Glomerular endothelial cell (primary cell): ENCODE measurements around the gene VEZF1. TPM values are rescaled to one million over a fixed set of nuclear protein-coding genes. Genes with fewer than 3 reads are reported as not detected.
"Not testable (repeated sequence)": the region's sequence is repeated elsewhere in the genome, so short reads cannot be mapped to it uniquely, and the experiment has no call there.

ENCODE experiments used
- DNase-seq: peaks from one replicate; pipeline ENCODE4 v3.0.0-alpha.2; 2011; ENCODE audit warnings: low read depth, low spot score; ENCODE audit errors: extremely low read depth
- total RNA-seq: library from RNA; depleted of rRNA; stranded (reverse); fragments of >200 nt; gene quantifications from 2 replicates; pipeline ENCODE4 v1.2.3, GENCODE V29; 2015

Gene VEZF1
- total RNA-seq, 1 donor from 2014 or later: 56.5 TPM

DNA sequence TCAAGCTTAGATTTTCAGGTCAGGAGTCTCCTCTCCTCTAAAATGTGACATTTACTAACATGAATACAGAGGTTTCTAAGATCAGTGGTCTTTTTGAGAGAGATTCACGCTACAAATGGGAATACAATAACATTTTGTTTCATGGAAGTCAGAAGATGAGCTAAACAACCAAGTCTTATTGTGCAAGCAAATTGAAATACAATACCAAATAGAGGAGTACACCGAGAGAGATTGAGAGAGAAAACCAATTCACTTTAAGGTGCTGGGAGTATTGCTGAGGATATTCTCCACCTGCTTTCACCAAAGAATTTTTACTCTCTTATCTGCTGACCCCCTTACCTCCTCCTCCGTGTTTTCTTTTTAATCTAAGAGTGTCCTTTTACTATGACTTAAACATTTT is 11.5 kb downstream of the VEZF1 start:
- DNase-seq: no peak

DNA sequence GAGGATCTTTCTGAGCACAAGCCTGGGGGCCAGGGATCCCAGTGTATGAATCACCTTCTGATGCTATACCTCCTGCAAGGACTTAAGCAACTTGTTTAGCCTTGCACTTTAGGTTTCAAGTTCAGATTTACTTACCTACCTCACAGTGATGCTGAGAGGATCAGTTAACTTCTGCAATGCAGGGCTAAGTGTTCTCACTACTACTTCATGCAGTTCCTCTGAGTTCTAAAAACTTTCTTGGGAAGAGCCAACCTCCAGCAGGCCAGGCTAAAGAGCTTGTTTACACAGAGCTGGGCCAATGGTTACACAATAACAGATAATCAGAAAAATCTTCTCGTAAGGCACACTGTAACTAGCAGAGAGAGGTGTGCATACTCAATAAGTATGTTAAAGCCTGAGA is 13.0 kb downstream of the VEZF1 start:
- DNase-seq: no peak

DNA sequence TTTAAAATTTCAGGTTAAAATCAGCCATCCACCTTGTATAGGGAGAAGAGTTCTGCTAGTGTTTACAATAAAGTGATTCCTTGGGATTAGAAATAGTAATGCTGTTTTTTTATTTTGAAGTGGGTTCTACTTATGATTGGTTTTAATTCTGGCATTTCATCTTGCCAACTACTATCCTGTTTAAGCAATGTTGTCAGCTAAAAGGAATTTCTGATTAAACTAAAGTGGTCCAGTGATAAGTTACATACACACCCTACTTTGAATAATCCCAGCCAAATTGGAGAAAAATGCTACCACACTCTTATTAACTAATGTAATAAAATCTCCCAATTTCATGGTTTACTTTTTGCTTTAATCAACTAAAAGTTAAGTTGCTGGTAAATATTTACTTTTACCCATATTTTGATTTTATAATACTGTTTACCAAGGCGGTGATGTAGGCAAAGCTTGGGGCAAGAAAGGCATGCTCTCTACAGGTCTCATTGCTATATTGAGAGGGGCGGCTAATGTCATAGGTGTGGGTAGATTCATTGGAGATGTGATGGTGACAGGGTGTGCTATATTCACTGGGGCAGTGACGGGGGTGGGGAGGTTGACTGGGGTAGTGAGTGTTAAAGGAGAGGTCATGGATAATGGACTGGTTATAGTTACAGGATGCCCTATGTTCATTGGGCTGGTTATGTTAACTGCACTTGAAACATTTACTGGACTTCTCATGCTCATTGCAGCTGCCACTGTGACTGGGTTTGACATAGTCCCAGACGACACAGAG is 13.8 kb downstream of the VEZF1 start:
- not testable (repeated sequence) for DNase-seq

DNA sequence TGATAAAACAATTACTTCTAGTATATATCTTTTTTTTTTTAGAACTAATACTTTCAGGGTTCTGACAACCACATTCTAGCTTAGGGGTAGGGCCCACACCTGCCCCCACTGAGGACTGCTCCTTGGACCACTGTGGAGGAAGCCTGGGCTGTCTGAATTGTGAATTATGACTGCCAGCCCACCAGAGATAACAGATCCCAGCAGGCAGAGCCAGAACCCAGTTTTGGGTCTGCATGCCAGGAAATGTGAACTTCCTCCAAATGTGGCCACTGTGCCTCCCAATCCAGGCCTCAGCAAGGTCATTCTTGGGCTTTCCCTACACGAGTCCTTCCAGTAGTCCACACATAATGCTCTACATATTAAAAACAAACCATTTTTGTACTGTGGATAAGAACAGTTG is 15.9 kb downstream of the VEZF1 start:
- DNase-seq: no peak

DNA sequence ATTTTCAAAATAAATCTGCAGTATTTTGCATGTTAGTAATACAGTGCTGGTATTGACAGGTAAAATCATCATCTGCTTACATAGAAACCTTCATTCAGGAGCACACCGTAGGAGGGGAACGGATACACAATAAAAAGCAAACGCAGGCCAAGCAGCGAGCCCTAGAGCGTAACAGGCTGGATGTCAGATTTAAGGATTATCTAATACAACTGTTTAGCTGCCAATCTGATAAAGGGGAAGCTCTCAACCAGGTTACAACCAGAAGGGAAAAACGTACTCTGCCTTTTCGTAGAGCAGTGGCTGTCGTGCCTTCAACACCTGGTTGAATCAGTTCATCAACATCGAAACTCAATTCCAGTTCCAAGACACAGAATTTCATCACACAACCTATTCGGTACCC is 16.5 kb downstream of the VEZF1 start:
- no peak for DNase-seq

DNA sequence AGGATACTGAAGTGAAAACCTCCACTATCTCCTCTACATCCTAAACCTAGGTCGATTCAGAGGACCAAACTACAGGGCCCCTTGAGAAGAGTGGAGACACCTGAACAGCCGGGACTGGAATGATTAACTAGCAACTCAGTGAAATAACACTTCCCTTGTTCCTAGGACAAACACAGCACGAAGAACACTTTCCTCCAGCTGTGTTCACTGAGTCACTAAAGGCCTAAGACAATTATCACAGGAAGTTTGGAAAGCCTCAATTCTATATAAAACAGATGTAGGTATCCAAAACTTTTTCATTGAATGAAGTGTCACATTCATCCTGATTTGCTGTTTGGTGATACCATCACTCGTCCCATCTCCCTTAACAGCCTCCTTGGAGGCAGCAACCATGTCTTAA is 17.3 kb downstream of the VEZF1 start:
- DNase-seq: no peak

DNA sequence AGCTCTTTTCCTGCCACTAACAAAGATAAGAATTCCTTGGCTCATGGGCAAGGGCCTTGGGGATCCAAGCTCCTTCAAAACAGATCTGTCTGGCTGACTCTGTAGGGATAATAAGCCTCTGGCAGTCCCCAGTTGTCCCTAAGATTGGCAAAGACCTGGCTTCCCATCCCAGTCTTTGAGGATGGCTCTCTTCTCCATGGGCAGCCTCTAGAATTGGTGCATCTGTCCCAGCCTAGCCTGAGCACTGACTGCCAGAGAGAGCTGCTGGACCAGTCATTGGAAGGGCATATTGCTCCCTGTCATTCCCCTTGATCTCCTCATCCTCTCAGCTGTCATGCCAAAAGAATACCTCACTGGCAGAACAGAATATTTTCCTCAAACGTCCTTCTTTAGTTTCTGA is 19.6 kb downstream of the VEZF1 start:
- no peak for DNase-seq

DNA sequence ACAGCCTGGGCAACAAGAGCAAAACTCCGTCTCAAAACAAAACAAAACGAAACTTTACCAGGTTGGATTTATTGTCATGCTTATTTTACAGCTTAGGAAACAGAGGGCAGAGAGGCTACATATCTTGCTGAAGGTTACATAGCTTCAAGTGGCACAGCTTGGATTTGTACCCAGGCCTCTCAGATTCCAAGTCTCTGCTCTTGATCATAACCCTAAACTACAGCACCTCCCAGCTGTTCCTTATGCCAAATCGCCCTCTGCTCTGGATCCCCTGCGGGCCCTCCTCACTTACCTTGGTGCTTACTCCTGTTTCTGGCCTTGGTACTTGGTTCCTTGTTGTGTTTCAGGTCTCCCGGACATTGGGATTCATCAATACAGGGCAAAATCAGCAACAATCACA is 21.2 kb downstream of the VEZF1 start:
- no peak for DNase-seq

DNA sequence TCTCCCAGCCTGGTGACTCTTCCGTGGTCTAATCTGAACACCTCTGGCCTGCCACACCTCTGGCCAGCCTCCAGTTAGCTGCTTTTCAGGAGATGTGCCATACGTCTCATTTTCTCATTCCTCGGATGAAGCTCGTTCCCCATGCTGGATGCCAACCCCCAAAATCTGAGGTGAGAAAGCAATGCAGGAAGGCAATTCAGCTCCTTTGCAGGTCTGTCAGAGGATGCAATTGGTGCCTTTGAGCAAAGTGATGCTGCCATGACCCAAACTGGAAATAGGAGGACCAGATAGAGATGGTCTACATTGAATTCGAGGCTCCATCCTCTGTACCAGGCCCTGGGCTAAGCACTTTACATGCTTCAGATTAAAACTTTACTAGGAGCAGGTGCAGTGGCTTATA is 21.8 kb downstream of the VEZF1 start:
- no peak for DNase-seq

DNA sequence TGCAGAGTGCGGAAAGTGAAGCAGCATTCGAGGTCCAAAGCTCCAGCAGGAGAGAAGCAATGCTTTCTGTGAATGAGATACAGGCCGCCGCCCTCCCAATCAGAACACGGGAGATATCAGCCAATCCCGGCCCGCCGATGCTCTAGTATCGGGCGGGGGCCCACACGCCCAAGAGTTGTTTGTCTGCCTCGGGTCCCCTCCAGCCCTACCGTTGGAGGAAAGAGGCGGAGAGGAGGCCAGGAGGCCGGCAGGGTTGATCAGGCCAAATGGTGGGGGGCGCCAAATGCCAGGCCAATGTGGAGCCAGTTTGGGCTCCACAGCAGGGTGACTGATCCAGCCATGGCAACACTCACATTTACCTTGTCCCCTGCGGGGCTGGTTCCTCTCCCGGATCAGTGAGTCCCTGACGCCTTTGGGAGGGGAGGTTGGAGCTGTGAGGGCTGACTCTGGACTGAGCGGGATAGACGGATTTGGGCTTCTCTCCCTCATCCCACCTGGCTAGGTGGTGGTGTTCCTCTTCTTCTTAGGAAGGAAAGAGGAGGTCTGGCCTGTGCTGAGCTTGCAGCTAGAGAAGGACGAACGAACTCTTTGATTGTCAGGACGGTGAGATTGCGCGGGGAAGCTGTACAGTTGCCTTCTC is 22.4 kb downstream of the VEZF1 start:
- DNase-seq: no peak

DNA sequence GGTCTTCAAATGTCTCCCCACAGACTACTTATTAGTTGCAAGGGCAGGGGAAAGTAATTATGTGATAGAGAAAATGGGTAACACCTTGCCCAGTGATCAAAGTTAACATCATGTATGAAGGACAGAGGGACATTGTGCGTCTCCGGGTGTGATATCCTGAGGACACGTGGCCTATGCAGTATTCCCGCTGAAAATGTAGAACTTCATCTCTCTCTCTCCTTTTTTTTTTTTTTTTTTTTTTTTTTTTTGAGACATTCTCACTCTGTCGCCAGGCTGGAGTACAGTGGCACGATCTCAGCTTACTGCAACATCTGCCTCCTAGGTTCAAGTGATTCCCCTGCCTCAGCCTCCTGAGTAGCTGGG is 24.9 kb downstream of the VEZF1 start:
- no peak for DNase-seq

DNA sequence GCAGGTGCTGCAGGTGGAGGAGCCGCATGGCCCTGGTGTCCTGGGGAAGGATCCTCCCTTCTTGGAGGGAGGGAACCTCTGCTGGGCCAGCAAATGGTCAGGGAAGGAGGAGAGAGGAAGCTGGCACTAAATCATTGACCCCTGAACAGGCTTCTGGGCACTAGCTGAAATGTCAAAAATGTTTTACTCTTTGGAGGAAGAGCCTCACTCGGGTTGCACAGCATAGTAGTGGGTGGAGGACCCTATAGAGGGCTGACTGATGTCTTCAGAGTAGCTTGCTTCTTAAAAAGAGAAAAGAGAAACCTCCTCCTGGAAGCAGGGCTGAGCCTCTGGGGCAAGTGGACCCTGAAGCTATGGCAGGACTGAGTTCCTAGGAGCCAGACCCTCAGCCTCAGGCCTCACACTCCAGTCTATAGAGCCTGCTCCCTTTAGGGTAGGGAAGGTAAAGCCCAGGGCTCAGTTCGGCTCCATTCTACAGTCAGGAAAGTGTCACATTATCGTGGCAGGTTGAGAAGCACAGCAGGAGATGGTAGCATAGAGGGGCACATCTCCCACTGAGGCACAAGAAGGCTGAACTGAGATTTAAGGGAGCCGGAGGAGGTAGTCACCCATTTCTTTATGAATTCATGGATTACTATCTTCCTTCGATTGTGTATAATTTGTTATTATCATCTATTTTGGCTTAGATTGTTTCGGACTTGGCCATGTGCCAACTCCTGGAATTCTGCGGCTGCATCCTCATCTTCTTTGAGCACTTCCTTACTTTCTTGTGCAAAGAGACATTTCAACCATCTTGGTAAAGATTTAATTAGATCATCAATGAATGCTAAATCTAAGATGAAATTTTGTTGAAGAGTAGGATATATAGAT is 25.5 kb downstream of the VEZF1 start:
- no peak for DNase-seq

DNA sequence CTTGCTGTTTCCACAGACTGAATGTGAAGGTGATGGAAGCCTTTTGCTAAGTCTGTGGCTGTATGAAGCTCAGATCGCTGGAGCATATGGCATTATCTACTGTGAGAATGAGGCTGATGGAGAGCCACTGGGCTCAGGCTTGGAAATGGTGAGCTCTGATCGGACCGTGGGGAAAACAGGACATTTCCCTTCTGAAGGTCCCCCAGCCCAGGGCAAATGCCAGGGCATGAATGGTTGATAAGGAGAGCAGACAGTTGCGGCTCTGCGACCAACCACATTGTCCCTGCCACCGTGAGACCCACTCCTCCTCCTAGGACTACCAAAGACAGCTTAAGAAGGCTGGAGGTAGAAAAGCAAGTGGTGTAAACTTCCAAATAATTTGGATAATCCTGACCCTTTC is 28.1 kb downstream of the VEZF1 start:
- no peak for DNase-seq

DNA sequence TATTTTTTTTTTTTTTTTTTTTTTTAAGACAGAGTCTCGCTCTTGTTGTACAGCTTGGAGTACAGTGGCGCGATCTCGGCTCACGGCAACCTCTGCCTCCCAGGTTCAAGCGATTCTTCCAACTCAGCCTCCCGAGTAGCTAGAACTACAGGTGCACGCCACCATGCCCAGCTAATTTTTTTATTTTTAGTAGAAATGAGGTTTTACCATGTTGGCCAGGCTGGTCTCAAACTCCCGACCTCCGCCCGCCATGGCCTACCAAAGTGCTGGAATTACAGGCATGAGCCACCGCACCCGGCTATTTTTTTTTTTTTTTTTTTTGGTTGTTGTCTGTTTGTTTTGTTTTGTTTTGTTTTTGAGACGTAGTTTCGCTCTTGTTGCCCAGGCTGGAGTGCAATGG is 29.7 kb downstream of the VEZF1 start:
- not testable (repeated sequence) for DNase-seq

DNA sequence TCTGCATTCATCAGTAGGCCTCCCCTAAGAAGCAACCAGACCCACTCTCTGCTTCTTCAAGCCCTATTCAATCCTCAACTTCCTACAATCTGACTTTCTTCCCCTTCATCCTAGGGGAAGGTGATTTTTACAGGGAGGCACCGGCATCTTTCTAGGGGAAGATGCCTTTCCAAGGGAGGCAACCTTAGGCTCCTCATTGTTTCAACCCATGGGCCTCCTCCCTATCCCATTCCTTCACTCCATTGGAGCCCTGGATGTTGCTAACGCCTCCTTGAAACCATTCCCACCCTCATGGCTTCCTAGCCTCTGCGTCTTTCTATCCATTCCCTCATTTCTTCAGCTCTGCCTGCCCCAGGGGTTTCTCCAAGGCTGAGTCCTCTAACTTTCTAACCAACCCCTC is 30.2 kb downstream of the VEZF1 start:
- no peak for DNase-seq

DNA sequence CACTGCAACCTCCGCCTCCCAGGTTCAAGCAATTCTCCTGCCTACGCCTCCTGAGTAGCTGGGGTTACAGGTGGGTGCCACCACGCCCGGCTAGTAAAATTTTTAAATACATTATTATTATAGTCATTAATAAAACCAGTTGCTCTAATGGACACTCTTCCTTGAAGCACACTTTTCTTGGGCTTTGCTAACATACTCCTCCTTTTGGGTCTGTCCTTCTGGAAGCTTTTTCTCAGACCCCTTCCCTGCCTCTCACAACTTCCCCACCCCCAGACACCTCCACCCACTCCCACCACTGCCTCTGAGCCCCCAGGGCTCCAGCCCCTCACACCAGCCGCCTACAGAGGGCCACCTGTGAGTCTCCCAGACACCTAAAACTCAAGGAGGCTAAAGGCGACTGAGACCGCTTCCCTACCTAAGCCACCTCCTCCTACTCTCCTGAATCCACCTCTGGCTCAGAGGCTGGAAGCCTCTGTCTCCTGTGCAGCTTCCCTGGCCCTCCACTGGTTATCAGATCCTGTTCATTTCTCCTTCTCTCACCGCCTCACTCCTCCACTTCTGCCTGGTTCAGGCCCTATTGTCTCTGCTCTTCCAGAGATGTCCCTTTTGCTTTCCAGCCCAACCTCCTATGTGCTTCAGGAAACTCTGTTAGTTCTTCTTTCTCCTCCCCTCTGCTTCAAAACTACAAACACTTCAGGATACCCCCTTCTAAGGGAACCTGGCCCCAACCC is 30.8 kb downstream of the VEZF1 start:
- DNase-seq: no peak

DNA sequence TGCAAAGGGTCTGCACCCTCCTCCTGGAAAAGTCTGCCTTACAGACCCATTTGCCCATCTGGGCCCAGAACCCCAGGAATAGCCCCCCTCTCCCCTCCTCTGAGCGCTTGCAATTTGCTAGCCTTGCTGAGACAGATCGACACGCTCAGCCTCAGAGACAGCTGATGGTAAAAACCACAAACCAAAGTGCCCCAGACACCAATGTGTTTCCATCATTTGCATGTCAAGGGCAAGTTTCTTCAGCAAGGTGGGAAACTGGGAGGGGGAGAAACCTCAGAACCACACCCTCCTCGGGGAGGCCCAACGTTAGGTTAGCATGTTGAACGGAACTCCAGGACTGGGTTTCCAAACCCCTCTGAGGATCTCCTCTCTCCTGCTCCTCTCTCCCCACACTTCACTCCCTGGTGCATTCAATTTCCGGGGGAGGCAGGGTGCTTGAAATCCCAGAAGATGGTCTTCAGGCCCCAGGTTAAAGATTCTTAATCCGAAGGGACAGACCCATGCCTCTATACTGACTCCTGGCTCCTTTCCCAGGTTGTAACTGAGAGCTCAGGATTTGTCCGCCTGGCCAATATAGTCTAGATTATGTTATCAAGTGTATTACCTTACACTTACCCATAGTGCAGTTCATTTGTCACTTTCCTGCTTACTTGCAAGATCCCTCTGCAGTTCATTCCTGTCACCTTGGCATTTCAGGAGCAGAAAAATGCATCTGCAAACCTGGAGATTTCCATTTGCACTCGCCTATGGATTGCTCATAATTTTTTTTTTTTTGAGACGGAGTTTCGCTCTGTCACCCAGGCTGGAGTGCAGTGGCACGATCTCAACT is 31.5 kb downstream of the VEZF1 start:
- no peak for DNase-seq

DNA sequence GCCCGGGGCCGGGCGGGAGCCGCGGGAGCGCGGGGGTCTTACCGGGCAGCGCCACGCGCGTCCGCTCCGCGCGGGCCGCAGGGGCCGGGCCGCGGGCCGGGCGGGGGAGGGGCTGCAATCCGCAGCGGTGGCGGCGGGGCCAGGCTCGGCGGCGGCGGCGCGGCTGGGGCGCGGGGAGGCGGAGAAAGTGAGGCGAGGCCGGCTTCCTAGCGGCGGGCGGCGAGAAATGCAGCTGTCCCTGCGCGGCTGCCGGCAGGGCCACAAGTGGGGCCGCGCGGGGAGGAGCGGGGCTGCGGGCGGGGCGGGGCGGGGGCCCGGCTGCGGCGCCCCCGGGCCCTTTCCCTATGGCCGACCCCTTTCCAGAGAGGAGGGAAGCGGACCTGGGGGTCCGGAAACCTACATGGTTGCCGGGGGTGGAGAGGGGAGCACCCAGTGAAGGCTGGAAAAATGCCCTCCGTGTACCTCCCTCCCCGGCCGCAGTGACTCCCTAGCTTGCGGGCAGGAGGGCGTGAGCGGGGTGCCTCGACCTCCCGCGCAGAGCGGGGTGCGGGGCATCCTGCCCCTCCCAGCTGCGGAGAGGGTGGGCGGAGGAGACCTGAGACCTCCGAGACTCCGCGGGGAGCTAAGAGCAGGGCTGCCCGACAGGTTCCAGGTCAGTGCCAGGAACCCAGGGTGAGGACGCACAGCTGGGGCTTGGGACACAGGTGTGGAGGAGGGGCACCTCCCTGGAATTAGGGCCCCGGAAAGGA is 32.7 kb downstream of the VEZF1 start, which contains the start of gene CUEDC1:
Gene CUEDC1 (minus strand): TSS at position 230 of the 749 bp plus-strand sequence. CDS start 69,848 bp downstream, outside the sequence.
- DNase-seq: no peak
